Measurements from ENCODE around the gene MIA.
"Not testable (repeated sequence)": the region's sequence is repeated elsewhere in the genome, so short reads cannot be mapped to it uniquely, and the experiment has no call there.

The MIA gene

GRCh38 chr19:40825460-40826095 is 50.3 kb downstream of the MIA start:
- not testable (repeated sequence) for DNase-seq

DNA sequence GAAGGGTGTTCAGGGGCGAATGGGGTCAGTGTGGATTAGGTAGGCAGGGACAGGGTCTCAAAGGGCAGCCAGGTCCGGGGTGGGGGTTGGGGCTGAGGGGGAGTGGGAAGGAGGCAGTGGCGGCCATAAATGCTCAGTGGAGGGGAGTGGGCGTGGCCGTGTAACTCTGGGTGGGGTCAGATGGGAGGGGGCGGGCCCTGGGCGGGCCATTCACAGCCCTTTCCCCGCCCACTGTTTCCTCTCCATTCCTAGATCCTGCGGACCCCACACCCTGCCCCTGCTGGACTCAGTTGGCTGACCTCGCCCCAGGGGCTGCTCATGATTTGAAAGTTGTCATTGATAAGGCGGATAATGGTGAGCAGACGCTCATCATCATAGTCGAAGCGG is 51.0 kb downstream of the MIA start:
- not testable (repeated sequence) for DNase-seq

DNA sequence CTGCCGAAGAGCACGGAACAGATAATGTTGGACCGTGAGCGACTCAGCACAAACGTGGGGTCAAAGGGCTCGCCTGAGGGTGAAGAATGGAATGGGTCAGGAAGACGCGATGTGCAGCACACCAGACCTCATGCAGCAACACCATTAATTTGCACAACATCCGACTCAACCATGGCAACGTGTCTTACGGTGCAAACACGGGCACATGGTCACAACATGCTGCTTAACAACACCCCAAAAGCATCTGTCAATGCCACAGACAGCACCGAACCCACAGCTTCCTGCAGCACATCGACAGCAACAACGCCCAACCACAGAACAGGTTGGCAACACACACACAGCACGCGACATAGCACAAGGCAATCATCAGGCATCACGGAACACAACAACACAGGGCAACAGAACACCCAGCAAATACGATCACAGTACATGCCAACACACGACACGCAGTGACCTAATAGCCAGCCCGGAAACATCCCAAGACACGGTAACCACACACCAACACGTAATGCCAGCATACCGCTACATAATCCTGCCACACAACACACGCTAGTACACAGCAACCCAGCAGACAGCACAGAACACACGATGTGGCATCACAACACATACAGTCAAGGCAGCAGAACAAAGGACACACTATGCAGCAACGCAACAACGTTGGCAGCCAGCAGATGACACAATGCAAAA is 51.5 kb downstream of the MIA start:
- DNase-seq: not testable (repeated sequence)
